ENCODE measurements around the gene GPR12. TPM values are rescaled to one million over a fixed set of nuclear protein-coding genes. Genes with fewer than 3 reads are reported as not detected.

Gene GPR12
- total RNA-seq: not detected in 2 replicates

GRCh38 chr13:26759907-26760831, at the start of gene GPR12:
TSS of gene GPR12 (minus strand) at chr13:26760786. CDS start at chr13:26759827, 959 bp downstream.
- Mint-ChIP-seq H3K4me1 (ENCODE audit: low read depth) (no peaks in the 10 kb centered on the region), H3K36me3 (ENCODE audit: low read depth) (no peaks in the 10 kb centered on the region)

GRCh38 chr13:26810095-26810494, 49.5 kb upstream of the GPR12 start:
- H3K27ac Mint-ChIP-seq: no peak overlapping the region
- H3K9me3 Mint-ChIP-seq: no peaks in the 10 kb centered on the region

More at GRCh38 chr13:26759907-26760831, at the start of gene GPR12:
- intact Hi-C loops (cut with micrococcal nuclease): no loop called here
- no peak for DNase-seq (ENCODE audit: low spot score)
- H3K9me3 Mint-ChIP-seq: no peaks in the 10 kb centered on the region
- no peak within 1 kb of the TSS for H3K4me3 Mint-ChIP-seq (ENCODE audit: low read depth)
- peaks cover 48% of the 10 kb centered on the region for H3K27me3 Mint-ChIP-seq (ENCODE audit: low read depth)
- H3K27ac Mint-ChIP-seq: no peak within 1 kb of the TSS

DNA sequence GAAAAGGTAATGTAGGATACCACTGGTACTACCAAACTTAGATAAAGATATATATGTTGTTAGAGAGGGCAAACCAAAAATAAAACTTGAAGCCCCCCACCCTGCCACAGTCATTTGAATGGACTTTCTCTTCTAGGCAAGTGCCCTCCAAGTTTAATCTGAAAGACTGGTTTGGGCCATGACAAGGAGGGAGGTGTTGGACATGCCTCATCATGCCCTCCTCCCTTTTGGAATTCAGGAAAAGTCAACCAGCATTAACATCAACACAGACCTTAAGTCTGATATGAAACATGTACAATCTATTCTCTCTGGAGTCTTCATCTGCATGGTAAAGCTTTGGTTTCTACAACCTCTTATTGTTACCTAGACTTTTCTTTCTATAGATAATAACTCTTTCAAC, 46.3 kb upstream of the GPR12 start:
- no peak for DNase-seq (ENCODE audit: low spot score)
- Mint-ChIP-seq H3K36me3 (ENCODE audit: low read depth) (no peaks in the 10 kb centered on the region), H3K4me3 (ENCODE audit: low read depth) (no peak overlapping the region), H3K27ac (no peak overlapping the region), H3K9me3 (no peaks in the 10 kb centered on the region), H3K27me3 (ENCODE audit: low read depth) (peaks cover 15% of the 10 kb centered on the region), H3K4me1 (ENCODE audit: low read depth) (no peaks in the 10 kb centered on the region)
- intact Hi-C loops (cut with micrococcal nuclease): no loop called here

More at GRCh38 chr13:26810095-26810494, 49.5 kb upstream of the GPR12 start:
- peaks cover 15% of the 10 kb centered on the region for H3K27me3 Mint-ChIP-seq (ENCODE audit: low read depth)
- no peak for DNase-seq (ENCODE audit: low spot score)
- H3K4me1 Mint-ChIP-seq (ENCODE audit: low read depth): no peaks in the 10 kb centered on the region
- no peak overlapping the region for H3K4me3 Mint-ChIP-seq (ENCODE audit: low read depth)
- intact Hi-C loops (cut with micrococcal nuclease): no loop called here
- no peaks in the 10 kb centered on the region for H3K36me3 Mint-ChIP-seq (ENCODE audit: low read depth)

DNA sequence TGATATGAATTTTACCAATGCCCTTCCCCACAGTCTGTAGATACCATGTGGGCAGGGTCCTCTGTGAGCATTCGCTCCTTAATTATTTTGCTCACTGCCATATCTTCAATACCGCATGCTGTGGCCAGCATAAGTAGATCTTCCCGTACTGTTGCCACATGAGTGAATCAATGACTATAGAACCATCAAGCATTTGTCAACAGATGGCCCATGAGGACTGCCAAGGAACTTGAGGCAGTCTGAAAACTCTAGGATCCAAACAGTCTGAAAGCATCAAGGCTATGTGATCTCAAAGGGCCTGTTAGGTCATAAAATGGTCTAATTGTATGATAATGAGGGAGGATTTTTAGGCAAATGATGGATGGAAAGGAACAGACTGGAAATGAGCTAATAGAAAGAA, 27.4 kb upstream of the GPR12 start:
- Mint-ChIP-seq H3K27ac (no peak overlapping the region), H3K36me3 (ENCODE audit: low read depth) (no peaks in the 10 kb centered on the region), H3K9me3 (no peaks in the 10 kb centered on the region), H3K4me1 (ENCODE audit: low read depth) (peaks cover 3% of the 10 kb centered on the region), H3K4me3 (ENCODE audit: low read depth) (no peak overlapping the region), H3K27me3 (ENCODE audit: low read depth) (peaks cover 10% of the 10 kb centered on the region)
- intact Hi-C loops (cut with micrococcal nuclease): no loop called here
- DNase-seq (ENCODE audit: low spot score): no peak

DNA sequence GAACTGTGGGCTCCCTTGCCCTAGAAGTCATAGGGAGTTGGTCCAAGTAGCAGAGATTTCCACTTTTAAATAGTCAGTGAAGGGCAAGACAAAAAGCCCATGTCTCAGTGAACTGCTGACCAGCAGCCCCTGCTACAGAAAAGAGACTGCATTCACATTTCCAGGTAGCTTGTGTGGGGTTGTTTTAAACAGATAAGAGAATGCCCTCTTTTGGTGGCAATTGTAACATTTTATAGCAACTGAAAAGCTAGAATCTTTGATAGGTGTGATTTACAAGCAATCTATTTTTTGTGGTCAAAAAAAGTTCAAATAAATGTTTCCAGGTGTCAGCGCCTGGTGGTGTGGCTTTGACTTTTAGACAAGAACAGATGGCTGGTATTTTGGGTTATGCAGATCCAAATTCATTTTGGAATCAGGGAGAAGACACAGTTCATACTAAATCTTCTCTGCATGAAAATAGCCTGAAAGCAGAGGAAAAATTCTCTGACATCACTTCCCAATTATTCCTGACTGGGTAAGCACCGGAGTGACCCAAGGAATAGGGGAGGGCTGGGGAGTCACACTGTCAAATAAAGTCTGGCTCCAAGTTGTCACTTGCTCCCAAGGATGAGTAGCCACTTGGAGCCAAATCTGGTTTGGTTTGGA, 26.2 kb upstream of the GPR12 start:
- Mint-ChIP-seq H3K27ac (no peak overlapping the region), H3K36me3 (ENCODE audit: low read depth) (no peaks in the 10 kb centered on the region), H3K27me3 (ENCODE audit: low read depth) (peaks cover 10% of the 10 kb centered on the region), H3K4me3 (ENCODE audit: low read depth) (no peak overlapping the region), H3K9me3 (no peaks in the 10 kb centered on the region), H3K4me1 (ENCODE audit: low read depth) (peaks cover 3% of the 10 kb centered on the region)
- no peak for DNase-seq (ENCODE audit: low spot score)
- intact Hi-C loops (cut with micrococcal nuclease): no loop called here

DNA sequence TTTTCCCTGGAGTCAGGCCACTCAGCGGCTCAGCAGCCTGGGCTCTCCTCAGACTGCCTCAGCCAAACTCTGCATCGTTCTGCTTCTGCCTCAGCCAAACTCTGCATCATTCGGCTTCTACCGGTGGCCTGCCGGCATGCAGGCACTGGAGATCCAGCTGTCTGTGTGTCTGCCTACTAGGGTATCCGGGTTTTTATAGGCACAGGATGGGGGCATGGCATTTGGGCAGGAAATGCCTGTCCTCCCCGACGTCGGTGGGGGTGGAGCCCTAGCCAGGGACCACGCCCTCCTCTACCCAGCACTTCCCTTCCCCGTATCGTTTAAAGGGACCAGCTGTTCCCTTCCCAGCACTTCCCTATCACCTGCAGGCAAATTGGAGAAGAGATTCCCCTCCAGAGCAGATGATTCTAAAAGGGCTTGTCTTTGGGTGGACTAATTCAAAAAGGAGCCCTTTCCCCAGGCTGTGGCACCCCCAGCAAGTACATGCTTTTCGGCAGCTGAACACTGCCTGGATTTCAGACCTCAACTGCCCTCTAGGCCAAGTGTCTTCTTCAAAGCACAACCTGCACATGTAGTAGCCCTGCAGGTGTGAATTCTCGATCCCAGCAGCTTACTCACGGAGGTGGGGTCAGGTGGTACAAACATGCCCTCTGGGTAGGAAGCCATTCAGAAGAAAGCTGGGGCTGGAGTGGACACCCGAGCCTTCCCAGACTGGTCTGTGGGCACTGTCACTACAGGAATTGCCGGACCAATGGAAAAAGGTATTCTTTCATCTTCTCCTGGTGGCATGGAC, 25.4 kb upstream of the GPR12 start:
- Mint-ChIP-seq H3K4me1 (ENCODE audit: low read depth) (peaks cover 3% of the 10 kb centered on the region), H3K27me3 (ENCODE audit: low read depth) (peaks cover 10% of the 10 kb centered on the region), H3K27ac (no peak overlapping the region), H3K36me3 (ENCODE audit: low read depth) (no peaks in the 10 kb centered on the region), H3K4me3 (ENCODE audit: low read depth) (peak overlapping the region; percentile 45), H3K9me3 (no peaks in the 10 kb centered on the region)
- intact Hi-C loops (cut with micrococcal nuclease): no loop called here
- peak; percentile 35 for DNase-seq (ENCODE audit: low spot score)

DNA sequence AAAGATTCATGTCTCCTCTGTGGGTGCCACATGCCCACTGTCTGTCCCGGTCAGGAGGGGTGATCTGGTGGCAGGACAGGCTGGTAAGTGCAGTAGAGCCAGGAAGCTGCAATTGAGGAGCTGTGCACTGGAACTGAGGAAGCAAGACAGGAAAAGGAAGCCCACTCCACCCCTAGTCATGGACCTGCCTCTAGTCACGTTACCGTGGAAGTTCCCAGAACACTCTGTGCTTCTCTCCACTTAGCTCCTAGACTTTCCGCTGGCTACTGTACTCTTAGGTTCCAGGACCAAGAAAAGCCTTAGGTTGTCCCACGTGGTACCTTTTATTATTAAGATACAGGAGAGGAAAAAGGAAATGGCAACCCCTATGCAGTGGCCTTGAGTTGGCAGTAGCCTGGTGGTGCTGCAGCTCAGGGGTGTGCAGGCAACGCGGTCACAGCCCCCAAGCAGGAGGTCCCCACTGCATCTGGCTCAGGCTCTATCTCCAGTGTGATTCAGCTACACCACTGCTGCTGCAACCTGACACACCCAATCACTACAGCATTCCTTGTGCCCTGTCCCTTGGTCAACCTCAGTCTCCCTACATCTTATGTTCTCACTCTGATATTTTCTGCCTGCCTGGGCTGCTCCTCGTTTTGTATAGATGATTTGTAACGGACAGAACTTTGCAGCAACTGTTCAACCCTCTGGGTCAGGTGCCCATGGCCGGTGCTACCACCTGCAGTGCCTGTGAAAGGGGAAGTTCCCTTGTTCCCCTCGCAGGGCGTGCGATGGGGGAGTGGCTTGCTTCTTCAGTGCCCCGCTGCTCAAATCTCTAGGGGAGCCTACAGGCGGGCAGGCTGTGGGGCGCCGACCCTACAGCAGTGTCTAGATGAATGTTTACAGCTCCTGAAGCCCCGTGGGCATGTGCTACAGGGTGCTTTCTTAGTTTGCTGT, 24.4 kb upstream of the GPR12 start:
- Mint-ChIP-seq H3K9me3 (no peaks in the 10 kb centered on the region), H3K27ac (no peak overlapping the region)

DNA sequence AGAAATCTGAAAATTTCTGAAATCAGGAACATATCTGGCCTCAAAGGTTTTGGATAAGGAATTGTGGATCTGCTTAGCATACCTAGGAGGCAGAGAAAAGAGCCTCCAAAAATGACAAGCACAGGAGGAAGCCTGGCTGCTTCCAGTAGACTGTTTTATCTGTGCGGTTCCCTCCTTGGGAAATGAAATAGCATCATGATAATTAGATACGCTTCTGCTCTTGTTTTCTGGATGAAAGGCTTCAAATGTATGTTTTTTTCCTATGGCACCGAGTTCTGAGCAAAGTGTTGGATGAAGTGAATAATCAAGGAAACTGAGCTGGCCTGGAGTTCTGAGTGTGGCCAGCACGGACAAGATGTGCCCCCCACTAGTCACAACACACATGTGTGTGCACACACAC, 19.8 kb upstream of the GPR12 start:
- intact Hi-C loops (cut with micrococcal nuclease): no loop called here
- Mint-ChIP-seq H3K27me3 (ENCODE audit: low read depth) (no peaks in the 10 kb centered on the region), H3K9me3 (no peaks in the 10 kb centered on the region), H3K4me3 (ENCODE audit: low read depth) (no peak overlapping the region), H3K36me3 (ENCODE audit: low read depth) (no peaks in the 10 kb centered on the region), H3K4me1 (ENCODE audit: low read depth) (peaks cover 3% of the 10 kb centered on the region), H3K27ac (no peak overlapping the region)
- DNase-seq (ENCODE audit: low spot score): no peak

More for the DNA sequence above, 24.4 kb upstream of the GPR12 start:
- no peak for DNase-seq (ENCODE audit: low spot score)
- peaks cover 3% of the 10 kb centered on the region for H3K4me1 Mint-ChIP-seq (ENCODE audit: low read depth)
- intact Hi-C loops (cut with micrococcal nuclease): no loop called here
- H3K36me3 Mint-ChIP-seq (ENCODE audit: low read depth): no peaks in the 10 kb centered on the region
- H3K27me3 Mint-ChIP-seq (ENCODE audit: low read depth): peaks cover 10% of the 10 kb centered on the region
- H3K4me3 Mint-ChIP-seq (ENCODE audit: low read depth): peak overlapping the region; percentile 45

GRCh38 chr13:26779321-26779720, 18.7 kb upstream of the GPR12 start:
- no peaks in the 10 kb centered on the region for H3K4me1 Mint-ChIP-seq (ENCODE audit: low read depth)
- H3K27me3 Mint-ChIP-seq (ENCODE audit: low read depth): no peaks in the 10 kb centered on the region
- intact Hi-C loops (cut with micrococcal nuclease): no loop called here
- DNase-seq (ENCODE audit: low spot score): no peak
- H3K9me3 Mint-ChIP-seq: no peaks in the 10 kb centered on the region
- no peak overlapping the region for H3K27ac Mint-ChIP-seq
- H3K4me3 Mint-ChIP-seq (ENCODE audit: low read depth): no peak overlapping the region
- H3K36me3 Mint-ChIP-seq (ENCODE audit: low read depth): no peaks in the 10 kb centered on the region

GRCh38 chr13:26772531-26772930, 11.9 kb upstream of the GPR12 start:
- Mint-ChIP-seq H3K4me3 (ENCODE audit: low read depth) (no peak overlapping the region), H3K27ac (no peak overlapping the region), H3K4me1 (ENCODE audit: low read depth) (no peaks in the 10 kb centered on the region), H3K9me3 (no peaks in the 10 kb centered on the region), H3K27me3 (ENCODE audit: low read depth) (peaks cover 3% of the 10 kb centered on the region), H3K36me3 (ENCODE audit: low read depth) (no peaks in the 10 kb centered on the region)
- no peak for DNase-seq (ENCODE audit: low spot score)
- intact Hi-C loops (cut with micrococcal nuclease): no loop called here

DNA sequence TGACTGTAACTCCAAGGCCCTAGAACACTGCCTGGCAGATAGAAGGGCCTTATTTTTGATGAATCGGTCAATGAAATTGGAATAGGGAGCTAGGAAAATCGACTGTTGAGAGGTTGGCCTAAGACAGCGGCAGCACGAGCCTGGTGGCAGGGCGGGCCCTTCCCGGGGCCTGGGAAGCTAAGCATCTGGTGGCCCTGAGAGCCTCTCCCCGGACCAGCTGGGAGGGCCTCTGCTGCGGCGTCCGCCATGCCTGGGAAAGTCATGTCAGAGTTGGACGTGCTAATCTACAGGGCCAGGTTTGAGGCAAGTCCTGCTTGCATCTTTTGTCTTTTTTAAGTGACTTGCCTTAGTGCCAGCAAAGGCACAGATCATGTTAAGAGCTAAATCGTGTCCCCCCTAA, 11.2 kb upstream of the GPR12 start:
- intact Hi-C loops (cut with micrococcal nuclease): no loop called here

More for the DNA sequence above, 11.2 kb upstream of the GPR12 start:
- H3K27me3 Mint-ChIP-seq (ENCODE audit: low read depth): peaks cover 3% of the 10 kb centered on the region
- no peak for DNase-seq (ENCODE audit: low spot score)
- H3K4me3 Mint-ChIP-seq (ENCODE audit: low read depth): no peak overlapping the region
- H3K9me3 Mint-ChIP-seq: no peaks in the 10 kb centered on the region
- H3K36me3 Mint-ChIP-seq (ENCODE audit: low read depth): no peaks in the 10 kb centered on the region
- no peak overlapping the region for H3K27ac Mint-ChIP-seq
- no peaks in the 10 kb centered on the region for H3K4me1 Mint-ChIP-seq (ENCODE audit: low read depth)
